Measurements from ENCODE around the gene CLCN1. TPM values are rescaled to one million over a fixed set of nuclear protein-coding genes. Genes with fewer than 3 reads are reported as not detected.

Gene CLCN1
- total and polyA plus RNA-seq, 10 of the 15 experiments (the other 5 are each of a cell fraction or from before 2014, with no cell fraction given), result 0.30 TPM; not detected in 9

- DNase-seq (ENCODE audit: low read depth, low spot score) (no peak), ATAC-seq (no peak), FAIRE-seq (no peak)
- intact Hi-C loops (cut with micrococcal nuclease; ENCODE audit: unreplicated experiment) (loop anchor here (5.0 kb wide), 1 partner anchor 43 kb away; no protein-coding TSS in a partner anchor), in situ Hi-C loops (cut with MboI) (no loop called here)
- no TSS peak for BruUV-seq (replicated peaks)
- Histone ChIP-seq H3K4me1 (ENCODE audit: control insufficient read depth, insufficient read depth, low read length) (no peaks in the 10 kb centered on the region), H3K79me2 (ENCODE audit: control insufficient read depth, insufficient read depth, low read length) (no peaks in the 10 kb centered on the region), H3K9me3 (replicated peaks; ENCODE audit: control insufficient read depth, insufficient read depth, low read length) (no peaks in the 10 kb centered on the region), H3K4me2 (ENCODE audit: control insufficient read depth, insufficient read depth) (no peak overlapping the region), H4K20me1 (ENCODE audit: control insufficient read depth, insufficient read depth) (no peaks in the 10 kb centered on the region), H3K9ac (ENCODE audit: control insufficient read depth, insufficient read depth, low read length) (no peak overlapping the region), H3K27ac (ENCODE audit: control insufficient read depth, insufficient read depth) (no peak overlapping the region), H3K27me3 (replicated peaks in 1 of 2; ENCODE audit: control insufficient read depth in 2 of 2, insufficient read depth in 2 of 2, low read length in 1 of 2) (no peaks in the 10 kb centered on the region; a peak in 2 of 4 replicates), H2AFZ (ENCODE audit: control insufficient read depth, low read depth, low read length) (no peak overlapping the region), H3K4me3 (no peak overlapping the region), H3K36me3 (ENCODE audit: control insufficient read depth in 2 of 2, insufficient read depth in 2 of 2, low read length in 1 of 2) (no peaks in the 10 kb centered on the region)
- TF ChIP-seq MEF2B (IDR thresholded peaks at IDR 0.05; ENCODE audit: partially characterized antibody, poor library complexity, severe bottlenecking) (no peak), STAT1 (conservative IDR thresholded peaks at IDR 0.05) (no peak), TARDBP (IDR thresholded peaks at IDR 0.05; ENCODE audit: borderline replicate concordance) (no peak), SMAD1 (IDR thresholded peaks at IDR 0.05; ENCODE audit: low read depth, partially characterized antibody) (no peak), MLLT1 (IDR thresholded peaks at IDR 0.05) (no peak), HDAC6 (IDR thresholded peaks at IDR 0.05; ENCODE audit: unreplicated experiment) (no peak), SUPT20H (IDR thresholded peaks at IDR 0.05; ENCODE audit: borderline replicate concordance, control insufficient read depth, low read depth, low read length) (no peak), PBX3 (IDR thresholded peaks at IDR 0.05; ENCODE audit: insufficient replicate concordance, low read depth, low read length) (no peak), SUZ12 (IDR thresholded peaks at IDR 0.05; ENCODE audit: unreplicated experiment) (no peak)
- ChIA-PET POLR2A (interaction anchor here (0.6 to 0.7 kb wide), 2 partner anchors 10 to 718 kb away, joined by 3 read pairs; no protein-coding TSS in a partner anchor), RAD21 (ENCODE audit: unreplicated experiment) (no interaction called here), CTCF (interaction anchor here (2.1 to 2.6 kb wide), 3 partner anchors 10 to 130 kb away, joined by 8 to 10 read pairs (median 9); no protein-coding TSS in a partner anchor), SMC1A (ENCODE audit: uncharacterized antibody, unreplicated experiment) (interaction anchor here (1.0 kb wide), 1 partner anchor 10 kb away, joined by 3 read pairs; no protein-coding TSS in a partner anchor)
- WGBS (ENCODE audit: insufficient coverage, insufficient replicate concordance, low lambda C conversion rate, missing lambda C conversion rate), result 53% methylated on average over 12 of the region's 12 CpGs
Observed at GRCh38 chr7:143369678-143370651, 54.1 kb downstream of the CLCN1 start.
